MM.1S (cell line): Measurements from ENCODE around the gene TMEM31.

ENCODE experiments used
- DNase-seq: peaks from one replicate; pipeline ENCODE4 v3.0.0-alpha.2; 2015
- H2AFZ ChIP-seq: fragments of 300-600 bp; sonication (generic); 2 replicates; pipeline ENCODE4 v1.6.0; 2016; ENCODE audit warnings: antibody characterized with exemption, low read length
- H3F3A ChIP-seq: fragments of 300-600 bp; sonication (generic); 2 replicates; pipeline ENCODE4 v1.6.1; 2016; ENCODE audit warnings: mild to moderate bottlenecking, antibody characterized with exemption, low read length, moderate library complexity, mixed read lengths; ENCODE audit not compliant: insufficient read depth
- H3K27ac ChIP-seq: fragments of 300-600 bp; sonication (generic); 2 replicates; pipeline ENCODE4 v1.5.1; 2016; ENCODE audit warnings: mild to moderate bottlenecking, low read length
- H3K27me3 ChIP-seq: fragments of 300-600 bp; sonication (generic); replicated peaks from 2 replicates; pipeline ENCODE4 v1.6.0; 2016; ENCODE audit warnings: low read length; ENCODE audit not compliant: insufficient read depth
- H3K36me3 ChIP-seq: fragments of 300-600 bp; sonication (generic); replicated peaks from 2 replicates; pipeline ENCODE4 v1.6.1; 2016; ENCODE audit warnings: mild to moderate bottlenecking, low read length, mixed read lengths; ENCODE audit not compliant: insufficient read depth
- H3K4me1 ChIP-seq: fragments of 300-600 bp; sonication (generic); 2 replicates; pipeline ENCODE4 v1.6.1; 2016; ENCODE audit warnings: low read length, mixed read lengths
- H3K4me2 ChIP-seq: fragments of 300-600 bp; sonication (generic); 2 replicates; pipeline ENCODE4 v1.6.0; 2016; ENCODE audit warnings: low read depth, low read length
- H3K4me3 ChIP-seq: fragments of 300-600 bp; sonication (generic); 2 replicates; pipeline ENCODE4 v1.5.1; 2016; ENCODE audit warnings: low read length, mixed read lengths
- H3K79me2 ChIP-seq: fragments of 300-600 bp; sonication (generic); 2 replicates; pipeline ENCODE4 v1.6.1; 2016; ENCODE audit warnings: mixed run types, low read length, mixed read lengths
- H3K9ac ChIP-seq: fragments of 300-600 bp; sonication (generic); 2 replicates; pipeline ENCODE4 v1.6.1; 2016; ENCODE audit warnings: low read length, mixed read lengths
- H3K9me2 ChIP-seq: fragments of 300-600 bp; sonication (generic); replicated peaks from 2 replicates; pipeline ENCODE4 v1.6.1; 2016; ENCODE audit warnings: mild to moderate bottlenecking, low read length, mixed read lengths; ENCODE audit not compliant: insufficient read depth
- H3K9me3 ChIP-seq: fragments of 300-600 bp; sonication (generic); replicated peaks from 2 replicates; pipeline ENCODE4 v1.6.1; 2016; ENCODE audit warnings: mild to moderate bottlenecking, low read length, mixed read lengths; ENCODE audit not compliant: insufficient read depth
- H4K20me1 ChIP-seq: fragments of 300-600 bp; sonication (generic); 2 replicates; pipeline ENCODE4 v1.6.1; 2016; ENCODE audit warnings: mild to moderate bottlenecking, low read length, moderate library complexity, mixed read lengths; ENCODE audit not compliant: insufficient read depth
- CTCF ChIP-seq: fragments of 300-600 bp; sonication (generic); IDR thresholded peaks from 2 replicates; pipeline ENCODE4 v1.5.1; 2016; ENCODE audit warnings: antibody characterized with exemption, low read length, mixed read lengths
- EZH2 ChIP-seq: fragments of 300-600 bp; sonication (generic); optimal IDR thresholded peaks from 2 replicates; pipeline ENCODE3; 2017; ENCODE audit warnings: low read depth, mild to moderate bottlenecking, antibody characterized with exemption, low read length, mixed read lengths
- EZH2phosphoT487 ChIP-seq: fragments of 300-600 bp; sonication (generic); IDR thresholded peaks from 2 replicates; pipeline ENCODE4 v1.6.1; 2018; ENCODE audit warnings: antibody characterized with exemption, low read length

Gene TMEM31

GRCh38 chrX:103716962-103717361, 6.3 kb downstream of the TMEM31 start:
- H3K9me3 ChIP-seq = no peaks in the 10 kb centered on the region
- no peaks in the 10 kb centered on the region for H3F3A ChIP-seq
- H4K20me1 ChIP-seq = no peaks in the 10 kb centered on the region
- no peaks in the 10 kb centered on the region for H3K79me2 ChIP-seq
- H2AFZ ChIP-seq = no peak overlapping the region
- H3K4me2 ChIP-seq = no peak overlapping the region
- H3K36me3 ChIP-seq = no peaks in the 10 kb centered on the region
- TF ChIP-seq CTCF (no peak), EZH2phosphoT487 (no peak), EZH2 (no peak)
- no peak overlapping the region for H3K9ac ChIP-seq
- H3K27me3 ChIP-seq = no peaks in the 10 kb centered on the region
- no peaks in the 10 kb centered on the region for H3K9me2 ChIP-seq
- H3K4me3 ChIP-seq = no peak overlapping the region
- no peak for DNase-seq
- no peak overlapping the region for H3K27ac ChIP-seq
- H3K4me1 ChIP-seq = no peaks in the 10 kb centered on the region

- Histone ChIP-seq H3F3A (no peaks in the 10 kb centered on the region), H3K36me3 (no peaks in the 10 kb centered on the region), H3K9ac (no peak overlapping the region), H3K4me1 (no peaks in the 10 kb centered on the region), H3K9me3 (no peaks in the 10 kb centered on the region), H3K27me3 (no peaks in the 10 kb centered on the region), H4K20me1 (no peaks in the 10 kb centered on the region), H2AFZ (no peak overlapping the region), H3K4me3 (no peak overlapping the region), H3K79me2 (no peaks in the 10 kb centered on the region), H3K4me2 (no peak overlapping the region), H3K27ac (no peak overlapping the region), H3K9me2 (no peaks in the 10 kb centered on the region)
- DNase-seq = no peak
- TF ChIP-seq EZH2phosphoT487 (no peak), CTCF (no peak), EZH2 (no peak)
Measured at GRCh38 chrX:103718120-103718519, 7.4 kb downstream of the TMEM31 start.

GRCh38 chrX:103722505-103722904, 11.8 kb downstream of the TMEM31 start:
- Histone ChIP-seq H3K9me2 (no peaks in the 10 kb centered on the region), H3K9me3 (no peaks in the 10 kb centered on the region), H3K79me2 (no peaks in the 10 kb centered on the region), H3K4me1 (no peaks in the 10 kb centered on the region), H3K4me2 (no peak overlapping the region), H3K9ac (no peak overlapping the region), H3K27ac (no peak overlapping the region), H2AFZ (no peak overlapping the region), H3K4me3 (no peak overlapping the region), H3K36me3 (no peaks in the 10 kb centered on the region), H3K27me3 (no peaks in the 10 kb centered on the region), H3F3A (no peaks in the 10 kb centered on the region), H4K20me1 (no peaks in the 10 kb centered on the region)
- no peak for TF ChIP-seq CTCF
- no peak for TF ChIP-seq EZH2
- TF ChIP-seq EZH2phosphoT487 = no peak
- no peak for DNase-seq

GRCh38 chrX:103726477-103726876, 15.8 kb downstream of the TMEM31 start:
- Histone ChIP-seq H3K27me3 (no peaks in the 10 kb centered on the region), H3K79me2 (no peaks in the 10 kb centered on the region), H3K4me3 (no peak overlapping the region), H3F3A (no peaks in the 10 kb centered on the region), H3K9me2 (no peaks in the 10 kb centered on the region), H3K9me3 (no peaks in the 10 kb centered on the region), H2AFZ (no peak overlapping the region), H3K9ac (no peak overlapping the region), H3K4me1 (no peaks in the 10 kb centered on the region), H3K27ac (no peak overlapping the region), H3K4me2 (no peak overlapping the region), H4K20me1 (no peaks in the 10 kb centered on the region), H3K36me3 (no peaks in the 10 kb centered on the region)
- TF ChIP-seq CTCF (no peak), EZH2 (no peak), EZH2phosphoT487 (no peak)
- DNase-seq = no peak
